MCF 10A (cell line): ENCODE data around the gene ADAM10. TPM values are rescaled to one million over a fixed set of nuclear protein-coding genes. Genes with fewer than 3 reads are reported as not detected.

Experiments used
- BruUV-seq: library from RNA; stranded (reverse); fragments of 400-500 nt; replicated peaks from 2 replicates; lab custom pipeline; 2021; lab: Mats Ljungman, UMichigan
- CTCF ChIA-PET: fragments of 300-600 bp; sonication (Branson Sonifier 250); formaldehyde crosslinking; extraction: SDS; loops from one replicate; lab custom pipeline; 2021; ENCODE audit warnings: antibody characterized with exemption, inconsistent platforms; lab: Yijun Ruan, JAX
- POLR2A ChIA-PET: fragments of 300-600, 350-650 bp; sonication (Branson Sonifier 250); formaldehyde crosslinking; extraction: SDS; loops from one replicate; lab custom pipeline; 2020; ENCODE audit warnings: antibody characterized with exemption, inconsistent platforms; lab: Yijun Ruan, JAX
- DNase-seq: peaks from one replicate; pipeline ENCODE4 v3.0.0-alpha.2; 2018; ENCODE audit not compliant: unreplicated experiment
- H3K27ac Mint-ChIP-seq: one replicate; pipeline ENCODE4 v1.8.0; 2022; ENCODE audit warnings: mild to moderate bottlenecking, low read depth, mixed read lengths; ENCODE audit not compliant: unreplicated experiment
- H3K27me3 Mint-ChIP-seq: one replicate; pipeline ENCODE4 v1.8.0; 2022; ENCODE audit warnings: mixed read lengths; ENCODE audit not compliant: insufficient read depth, unreplicated experiment
- H3K36me3 Mint-ChIP-seq: one replicate; pipeline ENCODE4 v1.8.0; 2022; ENCODE audit warnings: mild to moderate bottlenecking, moderate library complexity, mixed read lengths; ENCODE audit not compliant: insufficient read depth, unreplicated experiment
- H3K4me1 Mint-ChIP-seq: one replicate; pipeline ENCODE4 v1.8.0; 2022; ENCODE audit warnings: mixed read lengths; ENCODE audit not compliant: insufficient read depth, unreplicated experiment
- H3K4me3 Mint-ChIP-seq: one replicate; pipeline ENCODE4 v1.8.0; 2022; ENCODE audit warnings: mild to moderate bottlenecking, moderate library complexity, mixed read lengths; ENCODE audit not compliant: unreplicated experiment
- H3K9me3 Mint-ChIP-seq: one replicate; pipeline ENCODE4 v1.8.0; 2022; ENCODE audit warnings: mixed read lengths; ENCODE audit not compliant: unreplicated experiment
- CTCF ChIP-seq: fragments of 200-600 bp; IDR thresholded peaks from one replicate; pipeline ENCODE4 v1.8.0; 2022; ENCODE audit warnings: antibody characterized with exemption, mild to moderate bottlenecking; ENCODE audit not compliant: unreplicated experiment
- intact Hi-C: fragments of 100-400 bp; cut with micrococcal nuclease; formaldehyde crosslinking; loops from 2 replicates; pipeline ENCODE4 v1.14.1; 2022
- total RNA-seq: library from RNA; stranded (reverse); gene quantifications from 2 replicates; pipeline ENCODE4 v1.2.3, GENCODE V29; 2022

Gene ADAM10
- total RNA-seq, 1 experiment from 2014 or later, result 87.5 TPM

- ChIA-PET POLR2A (interaction anchor here (0.7 to 1.4 kb wide), 3 partner anchors 8 to 462 kb away, joined by 3 read pairs; no protein-coding TSS in a partner anchor), CTCF (interaction anchor here (0.6 to 0.8 kb wide), 7 partner anchors 12 to 1105 kb away, joined by 3 to 5 read pairs (median 4); no protein-coding TSS in a partner anchor)
- Mint-ChIP-seq H3K9me3 (no peaks in the 10 kb centered on the region), H3K4me3 (no peak overlapping the region), H3K4me1 (peaks cover 4% of the 10 kb centered on the region), H3K27ac (no peak overlapping the region), H3K36me3 (no peaks in the 10 kb centered on the region), H3K27me3 (no peaks in the 10 kb centered on the region)
- TF ChIP-seq CTCF, result no peak
- no TSS peak for BruUV-seq
- DNase-seq, result no peak
- intact Hi-C loops, result no loop called here
Measured at GRCh38 chr15:58755350-58755749, 5.8 kb upstream of the ADAM10 start.

- Mint-ChIP-seq H3K36me3 (no peaks in the 10 kb centered on the region), H3K27me3 (no peaks in the 10 kb centered on the region), H3K9me3 (no peaks in the 10 kb centered on the region), H3K4me1 (peaks cover 13% of the 10 kb centered on the region), H3K4me3 (no peak overlapping the region), H3K27ac (no peak overlapping the region)
- BruUV-seq, result no TSS peak
- no peak for TF ChIP-seq CTCF
- intact Hi-C loops, result no loop called here
- ChIA-PET POLR2A (interaction anchor here (8.0 kb wide), 1 partner anchor 17 kb away, joined by 368 read pairs; the partner anchor contains the start of gene MINDY2), CTCF (interaction anchor here (0.6 kb wide), 1 partner anchor 69 kb away, joined by 3 read pairs; no protein-coding TSS in a partner anchor)
- no peak for DNase-seq
Measured at GRCh38 chr15:58752716-58753115, 3.2 kb upstream of the ADAM10 start.

- BruUV-seq, result no TSS peak
- ChIA-PET CTCF (interaction anchor here (1.2 to 1.8 kb wide), 3 partner anchors 22 to 39 kb away, joined by 3 to 20 read pairs (median 3); partner anchors contain the start of gene MINDY2), POLR2A (interaction anchor here (1.0 to 8.0 kb wide), 19 partner anchors 11 to 520 kb away, joined by 3 to 368 read pairs (median 6); partner anchors contain the start of genes MINDY2 and SLTM)
- H3K9me3 Mint-ChIP-seq, result no peaks in the 10 kb centered on the region
- no peaks in the 10 kb centered on the region for H3K27me3 Mint-ChIP-seq
- intact Hi-C loops, result loop anchor here (5.0 kb wide), 1 partner anchor 183 kb away; the partner anchor contains the start of gene SLTM
- peaks cover 24% of the 10 kb centered on the region for H3K4me1 Mint-ChIP-seq
- peak; percentile 38 for DNase-seq
- no peak for TF ChIP-seq CTCF
- H3K36me3 Mint-ChIP-seq, result no peaks in the 10 kb centered on the region
- peak overlapping the region; percentile 96 for H3K4me3 Mint-ChIP-seq
- peak overlapping the region; percentile 90 for H3K27ac Mint-ChIP-seq
Measured at GRCh38 chr15:58748852-58749531, 515 bp downstream of the ADAM10 start.
